Lower leg skin (tissue), 4 donors: ENCODE results near the gene CD200R1. TPM values are rescaled to one million over a fixed set of nuclear protein-coding genes. Genes with fewer than 3 reads are reported as not detected.

Experiments
- DNase-seq, 2 donors: peaks; one replicate each; pipeline ENCODE4 v3.0.0-alpha.2; 2019; ENCODE audit warnings: low spot score in 2 of 2
- H3K4me3 ChIP-seq: fragments of 200-600 bp; sonication (generic); 2 replicates; pipeline ENCODE4 v1.5.1; 2017; ENCODE audit warnings: mild to moderate bottlenecking, low read depth; ENCODE audit not compliant: poor library complexity, severe bottlenecking
- POLR2A ChIP-seq, 2 donors: fragments of 450-650 bp; IDR thresholded peaks; one replicate each; pipeline ENCODE4 v1.6.1; 2016 to 2017; ENCODE audit warnings: antibody characterized with exemption in 2 of 2, mild to moderate bottlenecking in 1 of 2, moderate library complexity in 1 of 2
- WGBS, 2 donors: methylation state at CpG; one replicate each; pipeline ENCODE4 v1.1.5; 2018; 5-methylcytosine and 5-hydroxymethylcytosine counted together
- intact Hi-C: fragments of 100-400 bp; cut with DNase I; formaldehyde crosslinking; loops from one replicate; pipeline ENCODE4 v1.15.0; 2023; ENCODE audit warnings: low total_unique reads
- total RNA-seq, 4 donors: library from RNA; depleted of rRNA; stranded (reverse); fragments of >200 nt; gene quantifications; one replicate each; pipeline ENCODE4 v1.1.0, GENCODE V29; 2016
- TF ChIP-seq, protein P1 (sequence below), 3 donors: fragments of 450-650 bp; IDR thresholded peaks; one replicate each; pipeline ENCODE4 v1.5.1; 2016; ENCODE audit warnings: antibody characterized with exemption in 3 of 3, mild to moderate bottlenecking in 3 of 3, moderate library complexity in 2 of 3

Gene CD200R1
- total RNA-seq, 4 donors from 2014 or later: 1.1 to 5.9 (median 1.8) TPM; not detected in 1

DNA sequence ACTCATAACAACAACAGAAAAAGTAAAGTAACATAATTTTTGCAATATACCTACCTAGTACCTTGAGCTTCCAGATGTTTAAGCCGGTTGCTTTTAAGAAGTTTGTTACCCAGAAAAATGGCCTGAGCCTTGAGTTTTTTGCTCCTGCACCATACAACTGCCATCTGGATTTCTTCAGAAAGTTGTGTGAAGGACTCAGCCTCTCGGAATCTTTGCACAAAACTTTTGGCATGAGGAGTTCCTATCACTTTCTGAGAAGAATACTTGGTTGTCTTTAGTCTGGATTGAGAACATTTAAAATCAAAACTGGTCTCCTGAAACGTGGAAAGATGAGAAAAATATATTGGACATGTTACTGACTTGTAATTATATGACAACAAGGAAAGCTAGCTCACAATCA is 33.2 kb upstream of the CD200R1 start:
- WGBS, 2 donors: 73 to 81% methylated on average over 3 of the region's 3 CpGs
- no peak overlapping the region for H3K4me3 ChIP-seq
- no peak for DNase-seq
- intact Hi-C loops: no loop called here
- TF ChIP-seq, protein P1, sequence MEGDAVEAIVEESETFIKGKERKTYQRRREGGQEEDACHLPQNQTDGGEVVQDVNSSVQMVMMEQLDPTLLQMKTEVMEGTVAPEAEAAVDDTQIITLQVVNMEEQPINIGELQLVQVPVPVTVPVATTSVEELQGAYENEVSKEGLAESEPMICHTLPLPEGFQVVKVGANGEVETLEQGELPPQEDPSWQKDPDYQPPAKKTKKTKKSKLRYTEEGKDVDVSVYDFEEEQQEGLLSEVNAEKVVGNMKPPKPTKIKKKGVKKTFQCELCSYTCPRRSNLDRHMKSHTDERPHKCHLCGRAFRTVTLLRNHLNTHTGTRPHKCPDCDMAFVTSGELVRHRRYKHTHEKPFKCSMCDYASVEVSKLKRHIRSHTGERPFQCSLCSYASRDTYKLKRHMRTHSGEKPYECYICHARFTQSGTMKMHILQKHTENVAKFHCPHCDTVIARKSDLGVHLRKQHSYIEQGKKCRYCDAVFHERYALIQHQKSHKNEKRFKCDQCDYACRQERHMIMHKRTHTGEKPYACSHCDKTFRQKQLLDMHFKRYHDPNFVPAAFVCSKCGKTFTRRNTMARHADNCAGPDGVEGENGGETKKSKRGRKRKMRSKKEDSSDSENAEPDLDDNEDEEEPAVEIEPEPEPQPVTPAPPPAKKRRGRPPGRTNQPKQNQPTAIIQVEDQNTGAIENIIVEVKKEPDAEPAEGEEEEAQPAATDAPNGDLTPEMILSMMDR (IDR thresholded peaks at IDR 0.05): no peak
- TF ChIP-seq POLR2A (IDR thresholded peaks at IDR 0.05): no peak

DNA sequence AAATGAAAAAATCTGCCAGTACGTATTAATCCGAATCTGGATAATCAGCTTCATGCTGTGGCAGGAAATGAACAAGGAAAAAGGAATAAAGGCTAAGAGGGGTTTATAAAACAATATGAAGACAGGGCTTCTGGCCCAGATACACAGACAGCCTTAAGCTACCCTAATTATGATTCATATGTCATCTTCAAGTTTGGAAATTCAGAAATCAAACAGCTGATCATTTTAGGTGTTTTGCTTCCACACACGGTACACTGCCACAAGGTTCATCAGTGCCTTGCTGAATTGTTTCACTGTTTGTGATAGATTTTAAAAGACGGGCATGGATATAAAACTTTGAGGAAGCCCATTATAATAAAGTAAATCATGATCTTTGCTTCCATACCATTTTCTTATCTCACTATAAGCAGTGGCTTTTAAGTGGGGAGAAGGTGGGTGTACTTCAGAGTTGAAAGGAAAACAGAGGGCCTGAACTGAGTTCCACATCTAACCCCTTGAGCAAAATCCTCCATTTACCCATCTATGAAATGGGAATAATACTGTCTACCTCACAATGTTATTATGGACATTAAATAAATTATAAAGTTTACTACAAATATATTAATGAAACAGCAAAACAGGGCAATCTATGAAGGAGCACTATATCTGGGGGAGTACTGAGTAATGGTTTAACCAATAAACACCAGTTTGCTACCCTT is 31.6 kb upstream of the CD200R1 start:
- 84 to 85% methylated on average over 4 of the region's 4 CpGs for WGBS, 2 donors
- no peak for DNase-seq
- H3K4me3 ChIP-seq: no peak overlapping the region
- intact Hi-C loops: no loop called here
- TF ChIP-seq, protein P1 (IDR thresholded peaks at IDR 0.05): no peak
- no peak for TF ChIP-seq POLR2A (IDR thresholded peaks at IDR 0.05)

DNA sequence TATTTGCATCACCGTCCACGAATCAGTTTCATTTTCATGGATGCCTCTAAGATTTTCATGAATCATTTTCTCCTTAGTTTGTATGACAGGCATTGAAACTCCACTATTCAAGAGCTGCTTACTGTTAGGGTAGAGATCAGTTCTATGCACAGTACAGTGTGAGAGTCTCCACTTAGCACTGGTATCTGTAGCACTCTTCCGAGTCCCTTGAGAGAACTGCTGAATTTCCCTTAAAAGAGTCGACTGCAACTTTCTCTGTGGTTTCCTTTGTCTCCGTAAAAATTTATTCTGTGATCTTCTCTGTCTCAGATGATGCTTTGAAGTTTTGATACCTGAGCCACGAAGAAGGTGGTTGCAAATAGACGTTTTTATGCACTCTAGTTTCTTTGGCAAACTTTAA is 30.7 kb upstream of the CD200R1 start:
- intact Hi-C loops: no loop called here
- H3K4me3 ChIP-seq: no peak overlapping the region
- DNase-seq: no peak
- WGBS, 2 donors: 75 to 84% methylated on average over 7 of the region's 7 CpGs
- TF ChIP-seq POLR2A (IDR thresholded peaks at IDR 0.05): no peak
- TF ChIP-seq, protein P1 (IDR thresholded peaks at IDR 0.05): no peak

- TF ChIP-seq, protein P1 (IDR thresholded peaks at IDR 0.05): no peak
- TF ChIP-seq POLR2A (IDR thresholded peaks at IDR 0.05): no peak
- intact Hi-C loops: no loop called here
- H3K4me3 ChIP-seq: no peak overlapping the region
- no peak for DNase-seq
These were observed 27.8 kb upstream of the CD200R1 start for GRCh38 chr3:113002679-113003078.

DNA sequence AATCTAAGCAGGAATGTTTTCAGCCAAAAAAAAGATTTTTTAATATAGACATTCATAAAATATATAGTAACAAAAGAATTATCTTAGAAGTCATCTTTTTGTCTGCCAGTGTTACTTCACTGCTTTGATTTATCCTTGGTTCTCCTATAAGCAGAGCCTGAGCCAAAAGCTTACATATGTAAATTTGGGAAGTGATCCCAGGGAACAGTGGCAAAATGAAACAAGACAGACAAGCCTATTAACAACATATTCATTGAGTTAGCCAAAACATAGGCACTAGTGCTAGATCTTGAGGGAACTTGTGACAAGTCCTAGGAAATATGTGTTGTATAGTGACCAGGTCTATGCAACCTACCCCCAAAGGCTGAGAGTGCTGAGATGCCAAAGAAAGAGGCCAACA is 27.1 kb upstream of the CD200R1 start:
- intact Hi-C loops: no loop called here
- H3K4me3 ChIP-seq: no peak overlapping the region
- no peak for TF ChIP-seq POLR2A (IDR thresholded peaks at IDR 0.05)
- TF ChIP-seq, protein P1 (IDR thresholded peaks at IDR 0.05): no peak
- DNase-seq: no peak

DNA sequence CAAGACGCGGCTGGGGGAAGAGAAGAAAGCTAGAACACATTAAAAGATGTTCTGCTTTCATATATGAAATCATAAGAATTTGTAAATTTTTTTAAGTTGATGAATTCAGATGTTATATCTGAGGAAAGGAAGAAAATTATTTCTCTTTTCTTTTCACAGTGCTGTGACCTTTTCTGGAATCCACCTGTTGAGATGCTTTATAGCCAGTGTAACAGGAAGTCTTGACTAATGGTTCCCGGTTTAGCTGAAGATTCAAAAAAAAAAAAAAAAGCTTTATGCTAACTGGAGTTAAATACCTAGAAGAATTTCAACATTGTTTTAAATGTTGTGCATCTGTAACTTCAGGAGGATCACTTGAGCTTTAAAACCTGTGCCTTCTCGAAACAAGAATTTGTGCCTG is 25.8 kb upstream of the CD200R1 start:
- TF ChIP-seq, protein P1 (IDR thresholded peaks at IDR 0.05): no peak
- no peak for TF ChIP-seq POLR2A (IDR thresholded peaks at IDR 0.05)
- intact Hi-C loops: no loop called here
- 73 to 79% methylated on average over 4 of the region's 4 CpGs for WGBS, 2 donors
- no peak for DNase-seq
- H3K4me3 ChIP-seq: no peak overlapping the region
